ENCODE results near the gene TTI1. TPM values are rescaled to one million over a fixed set of nuclear protein-coding genes. Genes with fewer than 3 reads are reported as not detected.

The TTI1 gene
- total RNA-seq (2014; rRNA removed; shearing (Covaris generic)) (48.7 and 56.4 TPM in 2 replicates), polyA plus RNA-seq (2016; fragmentation: Nextera tagmentation; extraction: Ambion mirVana) (17.3 and 17.8 TPM in 2 replicates)
- long read RNA-seq, partial matches to known transcripts, result 3 of 8 reads
- long read RNA-seq, other reads (novel, unspliced or antisense), result 1 of 8 reads

DNA sequence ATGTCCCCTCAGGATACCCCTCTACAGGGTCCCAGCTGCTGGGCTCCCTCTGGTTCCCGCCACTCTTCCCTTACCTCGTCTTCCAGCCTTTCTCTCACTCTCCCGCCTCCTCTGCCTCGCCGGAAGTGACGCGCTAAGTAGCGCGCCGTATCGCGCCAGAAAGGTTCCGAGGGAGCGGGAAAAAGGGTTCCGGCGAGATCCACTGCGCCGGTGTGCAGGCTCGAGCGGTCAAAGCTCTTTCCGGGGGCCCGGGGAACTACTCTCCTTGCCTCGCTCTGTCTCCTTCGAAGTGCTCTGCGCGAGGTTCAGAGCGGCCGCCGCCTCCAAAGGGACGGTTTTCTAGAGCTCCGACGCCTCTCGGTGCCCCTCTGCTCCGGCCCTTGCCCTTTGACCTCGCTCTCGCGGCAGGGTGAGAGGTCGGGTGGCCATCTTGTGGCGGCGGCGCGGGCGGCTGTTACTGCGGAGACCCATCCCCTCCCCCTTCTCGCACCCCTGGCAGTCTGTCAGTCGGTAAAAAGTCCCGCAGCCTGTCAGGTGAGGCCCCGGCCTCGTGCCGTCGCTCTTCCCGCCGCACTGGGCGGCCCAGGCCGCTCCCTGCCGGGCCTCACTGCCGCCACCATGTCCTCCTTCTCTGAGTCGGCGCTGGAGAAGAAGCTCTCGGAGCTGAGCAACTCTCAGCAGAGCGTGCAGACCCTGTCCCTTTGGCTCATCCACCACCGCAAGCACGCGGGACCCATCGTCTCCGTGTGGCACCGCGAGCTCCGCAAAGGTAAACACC is at the start of gene TTI1, which contains the start of gene RPRD1B:
TSS of gene TTI1 (minus strand) at position 127 of the 778 bp plus-strand sequence. CDS start 19,640 bp downstream, outside the sequence.
TSS of gene RPRD1B (plus strand) at position 417 of the 778 bp plus-strand sequence. CDS start at position 619, 202 bp downstream.
- peak within 1 kb of the TSS; percentile 45; the same call in 1 of the 2 replicates for H2AFZ ChIP-seq
- no peaks in the 10 kb centered on the region for H3K27me3 ChIP-seq (ENCODE audit: insufficient read depth)
- H3K4me3 ChIP-seq, result peak within 1 kb of the TSS; percentile 99
- H3K4me2 ChIP-seq, result peak within 1 kb of the TSS; percentile 98
- H3K36me3 ChIP-seq (ENCODE audit: insufficient read depth), result no peaks in the 10 kb centered on the region
- H3K27ac Mint-ChIP-seq, result peak within 1 kb of the TSS; percentile 99
- no peak for TF ChIP-seq ZNF331 (CRISPR knock-in tag; IDR thresholded peaks at IDR 0.05; ENCODE audit: low read depth)
- peak; percentile 82 for TF ChIP-seq ETS1 (IDR thresholded peaks at IDR 0.05)
- TF ChIP-seq EZH2phosphoT487 (IDR thresholded peaks at IDR 0.05; ENCODE audit: unreplicated experiment), result no peak
- TF ChIP-seq, protein P1, sequence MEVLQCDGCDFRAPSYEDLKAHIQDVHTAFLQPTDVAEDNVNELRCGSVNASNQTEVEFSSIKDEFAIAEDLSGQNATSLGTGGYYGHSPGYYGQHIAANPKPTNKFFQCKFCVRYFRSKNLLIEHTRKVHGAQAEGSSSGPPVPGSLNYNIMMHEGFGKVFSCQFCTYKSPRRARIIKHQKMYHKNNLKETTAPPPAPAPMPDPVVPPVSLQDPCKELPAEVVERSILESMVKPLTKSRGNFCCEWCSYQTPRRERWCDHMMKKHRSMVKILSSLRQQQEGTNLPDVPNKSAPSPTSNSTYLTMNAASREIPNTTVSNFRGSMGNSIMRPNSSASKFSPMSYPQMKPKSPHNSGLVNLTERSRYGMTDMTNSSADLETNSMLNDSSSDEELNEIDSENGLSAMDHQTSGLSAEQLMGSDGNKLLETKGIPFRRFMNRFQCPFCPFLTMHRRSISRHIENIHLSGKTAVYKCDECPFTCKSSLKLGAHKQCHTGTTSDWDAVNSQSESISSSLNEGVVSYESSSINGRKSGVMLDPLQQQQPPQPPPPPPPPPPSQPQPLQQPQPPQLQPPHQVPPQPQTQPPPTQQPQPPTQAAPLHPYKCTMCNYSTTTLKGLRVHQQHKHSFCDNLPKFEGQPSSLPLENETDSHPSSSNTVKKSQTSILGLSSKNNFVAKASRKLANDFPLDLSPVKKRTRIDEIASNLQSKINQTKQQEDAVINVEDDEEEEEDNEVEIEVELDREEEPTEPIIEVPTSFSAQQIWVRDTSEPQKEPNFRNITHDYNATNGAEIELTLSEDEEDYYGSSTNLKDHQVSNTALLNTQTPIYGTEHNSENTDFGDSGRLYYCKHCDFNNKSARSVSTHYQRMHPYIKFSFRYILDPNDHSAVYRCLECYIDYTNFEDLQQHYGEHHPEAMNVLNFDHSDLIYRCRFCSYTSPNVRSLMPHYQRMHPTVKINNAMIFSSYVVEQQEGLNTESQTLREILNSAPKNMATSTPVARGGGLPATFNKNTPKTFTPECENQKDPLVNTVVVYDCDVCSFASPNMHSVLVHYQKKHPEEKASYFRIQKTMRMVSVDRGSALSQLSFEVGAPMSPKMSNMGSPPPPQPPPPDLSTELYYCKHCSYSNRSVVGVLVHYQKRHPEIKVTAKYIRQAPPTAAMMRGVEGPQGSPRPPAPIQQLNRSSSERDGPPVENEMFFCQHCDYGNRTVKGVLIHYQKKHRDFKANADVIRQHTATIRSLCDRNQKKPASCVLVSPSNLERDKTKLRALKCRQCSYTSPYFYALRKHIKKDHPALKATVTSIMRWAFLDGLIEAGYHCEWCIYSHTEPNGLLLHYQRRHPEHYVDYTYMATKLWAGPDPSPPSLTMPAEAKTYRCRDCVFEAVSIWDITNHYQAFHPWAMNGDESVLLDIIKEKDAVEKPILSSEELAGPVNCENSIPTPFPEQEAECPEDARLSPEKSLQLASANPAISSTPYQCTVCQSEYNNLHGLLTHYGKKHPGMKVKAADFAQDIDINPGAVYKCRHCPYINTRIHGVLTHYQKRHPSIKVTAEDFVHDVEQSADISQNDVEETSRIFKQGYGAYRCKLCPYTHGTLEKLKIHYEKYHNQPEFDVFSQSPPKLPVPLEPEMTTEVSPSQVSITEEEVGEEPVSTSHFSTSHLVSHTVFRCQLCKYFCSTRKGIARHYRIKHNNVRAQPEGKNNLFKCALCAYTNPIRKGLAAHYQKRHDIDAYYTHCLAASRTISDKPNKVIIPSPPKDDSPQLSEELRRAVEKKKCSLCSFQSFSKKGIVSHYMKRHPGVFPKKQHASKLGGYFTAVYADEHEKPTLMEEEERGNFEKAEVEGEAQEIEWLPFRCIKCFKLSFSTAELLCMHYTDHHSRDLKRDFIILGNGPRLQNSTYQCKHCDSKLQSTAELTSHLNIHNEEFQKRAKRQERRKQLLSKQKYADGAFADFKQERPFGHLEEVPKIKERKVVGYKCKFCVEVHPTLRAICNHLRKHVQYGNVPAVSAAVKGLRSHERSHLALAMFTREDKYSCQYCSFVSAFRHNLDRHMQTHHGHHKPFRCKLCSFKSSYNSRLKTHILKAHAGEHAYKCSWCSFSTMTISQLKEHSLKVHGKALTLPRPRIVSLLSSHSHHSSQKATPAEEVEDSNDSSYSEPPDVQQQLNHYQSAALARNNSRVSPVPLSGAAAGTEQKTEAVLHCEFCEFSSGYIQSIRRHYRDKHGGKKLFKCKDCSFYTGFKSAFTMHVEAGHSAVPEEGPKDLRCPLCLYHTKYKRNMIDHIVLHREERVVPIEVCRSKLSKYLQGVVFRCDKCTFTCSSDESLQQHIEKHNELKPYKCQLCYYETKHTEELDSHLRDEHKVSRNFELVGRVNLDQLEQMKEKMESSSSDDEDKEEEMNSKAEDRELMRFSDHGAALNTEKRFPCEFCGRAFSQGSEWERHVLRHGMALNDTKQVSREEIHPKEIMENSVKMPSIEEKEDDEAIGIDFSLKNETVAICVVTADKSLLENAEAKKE (CRISPR knock-in tag; IDR thresholded peaks at IDR 0.05), result no peak
- peak; percentile 76 for TF ChIP-seq POLR2AphosphoS5 (IDR thresholded peaks at IDR 0.05; ENCODE audit: low read depth)
- TF ChIP-seq REST (IDR thresholded peaks at IDR 0.05; ENCODE audit: unreplicated experiment), result no peak
- no peak for TF ChIP-seq NANOG (IDR thresholded peaks at IDR 0.05; ENCODE audit: borderline replicate concordance)
- TF ChIP-seq JUNB (IDR thresholded peaks at IDR 0.05; ENCODE audit: unreplicated experiment), result no peak
- TF ChIP-seq ZNF114 (CRISPR knock-in tag; IDR thresholded peaks at IDR 0.05), result no peak
- peak; percentile 98 for TF ChIP-seq CREB1 (CRISPR knock-in tag; IDR thresholded peaks at IDR 0.05; ENCODE audit: low read depth)
- TF ChIP-seq STAT1 (IDR thresholded peaks at IDR 0.05; ENCODE audit: unreplicated experiment), result no peak
- H3K27ac ChIP-seq (ENCODE audit: low read depth), result peak within 1 kb of the TSS; percentile 68
- peaks cover 26% of the 10 kb centered on the region for H4K20me1 ChIP-seq (replicated peaks; ENCODE audit: insufficient read depth)
- ATAC-seq, result peak; percentile 89
- H3K9me2 ChIP-seq (ENCODE audit: insufficient read depth), result no peaks in the 10 kb centered on the region
- peaks cover 25% of the 10 kb centered on the region for H3K4me1 ChIP-seq (ENCODE audit: insufficient read depth)
- peaks cover 94% of the 10 kb centered on the region for H3K79me2 ChIP-seq (replicated peaks; ENCODE audit: insufficient read depth)
- H3K4me1 Mint-ChIP-seq, result peaks cover 28% of the 10 kb centered on the region
- peaks cover 9% of the 10 kb centered on the region for H3K27me3 Mint-ChIP-seq (ENCODE audit: insufficient read depth, low read depth, poor library complexity)
- DNase-seq (ENCODE audit: low spot score), result peak; percentile 94
- no peaks in the 10 kb centered on the region; the same call in 2 of the 3 replicates for H3K9me3 Mint-ChIP-seq
- H3K4me3 Mint-ChIP-seq, result peak within 1 kb of the TSS; percentile 95
- no peaks in the 10 kb centered on the region for H3F3A ChIP-seq (replicated peaks; ENCODE audit: low read depth)
- peaks cover 24% of the 10 kb centered on the region for H3K36me3 Mint-ChIP-seq (ENCODE audit: low read depth)
